Femur (tissue), 1 donor: Measurements from ENCODE around the gene SORBS1.

Experiments
- DNase-seq: peaks from one replicate; pipeline ENCODE4 v3.0.0-alpha.2; 2017

SORBS1 gene

GRCh38 chr10:95564291-95564690 is 3.1 kb upstream of the SORBS1 start:
- DNase-seq, result no peak

- no peak for DNase-seq
Observed at GRCh38 chr10:95562341-95562965, 1.3 kb upstream of the SORBS1 start.

GRCh38 chr10:95561864-95562177 is 650 bp upstream of the SORBS1 start:
- no peak for DNase-seq

GRCh38 chr10:95560278-95561176 is 644 bp downstream of the SORBS1 start:
- peak; percentile 54 for DNase-seq

- DNase-seq, result peak; percentile 28
Observed at GRCh38 chr10:95559896-95560277, 1.3 kb downstream of the SORBS1 start.

GRCh38 chr10:95559471-95559870 is 1.7 kb downstream of the SORBS1 start:
- peak; percentile 46 for DNase-seq

GRCh38 chr10:95558593-95559320 is 2.4 kb downstream of the SORBS1 start:
- no peak for DNase-seq

- DNase-seq, result no peak
Observed at GRCh38 chr10:95556994-95557767, 4.0 kb downstream of the SORBS1 start.

- no peak for DNase-seq
Observed at GRCh38 chr10:95553674-95554073, 7.5 kb downstream of the SORBS1 start.

- no peak for DNase-seq
Observed at GRCh38 chr10:95552679-95553342, 8.4 kb downstream of the SORBS1 start.

- DNase-seq, result no peak
Observed at GRCh38 chr10:95550073-95550672, 11.0 kb downstream of the SORBS1 start.

- DNase-seq, result no peak
Observed at GRCh38 chr10:95547791-95548435, 13.3 kb downstream of the SORBS1 start.

- no peak for DNase-seq
Observed at GRCh38 chr10:95547197-95547596, 14.0 kb downstream of the SORBS1 start.

- no peak for DNase-seq
Observed at GRCh38 chr10:95545981-95546380, 15.2 kb downstream of the SORBS1 start.

- peak; percentile 47 for DNase-seq
Observed at GRCh38 chr10:95544783-95545500, 16.2 kb downstream of the SORBS1 start.

- DNase-seq, result no peak
Observed at GRCh38 chr10:95543459-95543858, 17.7 kb downstream of the SORBS1 start.

GRCh38 chr10:95542761-95543160 is 18.4 kb downstream of the SORBS1 start:
- DNase-seq, result no peak

GRCh38 chr10:95542330-95542729 is 18.8 kb downstream of the SORBS1 start:
- DNase-seq, result no peak

GRCh38 chr10:95540514-95541052 is 20.6 kb downstream of the SORBS1 start:
- no peak for DNase-seq

GRCh38 chr10:95539560-95540284 is 21.4 kb downstream of the SORBS1 start:
- no peak for DNase-seq
